ENCODE results near the gene ADARB2.
"Not testable (repeated sequence)": the region's sequence is repeated elsewhere in the genome, so short reads cannot be mapped to it uniquely, and the experiment has no call there.

Gene ADARB2

GRCh38 chr10:1549591-1550290, 187.6 kb downstream of the ADARB2 start:
- no peak for DNase-seq (ENCODE audit: low read depth in 3 of 3)

DNA sequence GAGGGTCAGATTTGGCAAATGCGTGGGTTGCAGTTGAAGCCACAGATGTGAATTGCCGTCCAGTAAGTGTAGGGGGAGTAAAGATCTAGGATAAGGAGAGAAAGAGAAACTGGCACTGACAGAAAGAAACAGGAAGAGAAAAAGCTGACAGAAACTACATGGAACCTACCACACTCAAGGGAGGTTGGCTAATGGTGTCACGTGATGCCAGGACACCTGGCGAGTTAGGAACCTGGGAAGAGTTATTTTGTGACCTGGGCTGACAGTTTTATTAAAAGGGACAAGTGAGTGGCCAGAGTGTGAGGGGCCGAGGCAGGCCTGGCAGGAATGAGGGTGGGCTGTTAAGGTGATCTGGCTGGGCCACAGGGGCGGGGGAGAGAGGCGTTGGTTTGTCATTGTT, 188.7 kb downstream of the ADARB2 start:
- no peak for DNase-seq (ENCODE audit: low read depth in 3 of 3)

DNA sequence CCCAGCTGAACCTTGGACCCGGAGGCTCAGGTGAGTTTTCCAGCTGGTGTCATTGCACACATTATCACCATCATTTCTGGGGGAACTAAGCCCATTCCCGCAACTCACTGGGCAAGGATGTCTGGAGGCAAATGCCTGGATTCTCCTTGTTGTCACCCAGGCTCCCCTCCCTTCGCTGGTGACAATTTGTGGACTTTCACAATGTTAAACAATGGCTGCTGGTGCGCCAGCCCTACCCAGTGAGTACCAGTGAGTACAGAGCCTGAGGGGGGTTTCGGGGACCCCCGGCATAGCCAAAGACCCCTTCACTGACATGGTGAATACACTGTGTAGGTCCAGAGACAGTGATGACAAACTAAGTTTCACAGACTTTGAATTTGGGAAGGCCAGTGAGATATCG, 189.2 kb downstream of the ADARB2 start:
- no peak for DNase-seq (ENCODE audit: low read depth in 3 of 3)

DNA sequence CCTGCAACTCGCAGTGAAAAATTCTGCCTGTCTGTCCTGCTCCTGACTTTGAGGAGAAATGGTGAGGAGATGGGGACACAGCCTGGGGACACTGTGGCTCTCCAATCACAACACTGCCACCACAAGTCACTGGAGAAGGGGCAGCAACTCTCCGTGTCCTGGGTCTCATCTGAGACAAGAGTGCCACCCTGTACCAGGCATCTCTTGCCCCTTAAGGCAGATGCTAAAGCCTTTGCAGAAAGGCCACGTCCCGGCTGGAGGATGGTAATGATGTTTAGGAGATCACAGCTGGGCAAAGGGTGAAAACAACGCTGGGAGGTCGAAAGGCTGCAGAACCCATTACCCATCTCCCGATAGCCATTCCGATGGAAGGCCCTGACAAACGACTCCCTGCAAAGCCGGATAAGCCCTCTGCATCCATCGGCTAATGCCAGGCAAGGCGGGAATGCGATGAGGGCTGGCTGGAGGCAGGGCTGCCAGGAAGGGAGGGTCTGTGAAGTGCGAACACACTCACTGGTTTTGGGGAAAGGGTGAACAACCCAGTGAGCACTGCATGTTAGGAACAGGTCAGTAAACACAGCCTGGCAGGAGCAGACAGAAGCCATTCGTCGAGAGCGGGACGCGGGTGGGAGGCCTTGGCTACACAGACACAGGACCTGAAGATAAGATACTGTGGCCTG, 190.8 kb downstream of the ADARB2 start:
- DNase-seq (ENCODE audit: low read depth in 3 of 3), result no peak

GRCh38 chr10:1545524-1545923, 191.8 kb downstream of the ADARB2 start:
- DNase-seq (ENCODE audit: low read depth in 3 of 3), result no peak

GRCh38 chr10:1544929-1545328, 192.4 kb downstream of the ADARB2 start:
- no peak for DNase-seq (ENCODE audit: low read depth in 3 of 3)

- no peak for DNase-seq (ENCODE audit: low read depth in 3 of 3)
Observed at GRCh38 chr10:1544209-1544673, 193.1 kb downstream of the ADARB2 start.

DNA sequence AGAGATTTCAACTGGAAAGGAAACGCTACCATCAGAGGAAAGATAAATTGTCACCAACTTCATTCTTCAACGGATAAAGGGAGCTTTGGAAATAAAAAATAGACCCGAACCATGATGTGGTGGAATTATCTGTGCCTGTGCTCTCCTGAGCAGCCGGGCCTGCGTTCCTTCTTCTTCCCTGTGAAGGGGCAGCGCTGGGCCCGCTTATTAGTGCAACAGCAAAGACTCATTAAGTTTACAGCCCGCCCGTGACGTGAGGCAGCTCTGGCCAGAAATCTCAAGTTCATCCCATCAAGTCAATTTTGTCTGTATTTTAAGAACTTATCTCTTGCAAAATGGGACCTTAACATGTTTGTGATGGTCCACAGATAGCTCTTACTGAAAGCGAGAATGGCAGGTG, 193.7 kb downstream of the ADARB2 start:
- no peak for DNase-seq (ENCODE audit: low read depth in 3 of 3)

GRCh38 chr10:1542941-1543340, 194.4 kb downstream of the ADARB2 start:
- no peak for DNase-seq (ENCODE audit: low read depth in 3 of 3)

- no peak for DNase-seq (ENCODE audit: low read depth in 3 of 3)
Observed at GRCh38 chr10:1540144-1540543, 197.2 kb downstream of the ADARB2 start.

- no peak for DNase-seq (ENCODE audit: low read depth in 3 of 3)
Observed at GRCh38 chr10:1539216-1539615, 198.1 kb downstream of the ADARB2 start.

DNA sequence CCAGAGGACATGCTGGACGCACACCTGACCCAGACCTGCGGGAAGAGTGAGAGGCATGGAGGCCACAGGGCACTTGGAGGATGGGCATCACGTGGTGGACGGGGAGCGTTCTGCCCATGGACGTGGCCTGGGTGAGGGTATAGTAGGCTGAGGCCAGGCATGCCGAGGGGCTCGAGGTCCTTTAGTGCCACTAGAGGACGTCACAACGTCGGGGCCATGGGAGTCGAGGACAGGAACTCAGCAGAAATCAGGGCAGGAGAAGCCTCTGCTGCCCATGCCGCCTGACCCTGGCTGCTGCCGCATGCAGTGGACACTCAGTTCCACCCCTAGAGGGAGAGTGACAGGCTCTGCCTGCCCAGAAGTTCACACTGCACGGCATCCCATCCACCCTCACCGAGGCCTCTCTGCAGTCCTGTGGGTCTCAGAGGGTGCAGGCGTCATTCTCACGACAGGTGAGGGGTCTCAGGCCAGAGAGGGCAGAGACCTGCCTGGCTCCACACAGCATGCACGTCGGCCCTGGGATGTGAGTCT, 198.7 kb downstream of the ADARB2 start:
- no peak for DNase-seq (ENCODE audit: low read depth in 3 of 3)

- no peak for DNase-seq (ENCODE audit: low read depth in 3 of 3)
Observed at GRCh38 chr10:1538121-1538520, 199.2 kb downstream of the ADARB2 start.

DNA sequence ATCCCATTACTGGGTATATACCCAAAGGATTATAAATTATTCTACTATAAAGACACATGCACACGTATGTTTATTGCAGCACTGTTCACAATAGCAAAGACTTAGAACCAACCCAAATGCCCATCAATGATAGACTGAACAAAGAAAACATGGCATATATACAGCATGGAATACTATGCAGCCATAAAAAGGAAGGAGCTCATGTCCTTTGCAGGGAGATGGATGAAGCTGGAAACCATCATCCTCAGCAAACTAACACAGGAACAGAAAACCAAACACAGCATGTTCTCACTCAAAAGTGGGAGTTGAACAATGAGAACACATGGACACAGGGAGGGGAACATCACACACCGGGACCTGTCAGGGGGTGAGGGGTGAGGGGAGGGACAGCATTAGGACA, 199.9 kb downstream of the ADARB2 start:
- not testable (repeated sequence) for DNase-seq (ENCODE audit: low read depth in 3 of 3)

GRCh38 chr10:1536341-1536740, 201.0 kb downstream of the ADARB2 start:
- DNase-seq (ENCODE audit: low read depth in 3 of 3), result no peak

DNA sequence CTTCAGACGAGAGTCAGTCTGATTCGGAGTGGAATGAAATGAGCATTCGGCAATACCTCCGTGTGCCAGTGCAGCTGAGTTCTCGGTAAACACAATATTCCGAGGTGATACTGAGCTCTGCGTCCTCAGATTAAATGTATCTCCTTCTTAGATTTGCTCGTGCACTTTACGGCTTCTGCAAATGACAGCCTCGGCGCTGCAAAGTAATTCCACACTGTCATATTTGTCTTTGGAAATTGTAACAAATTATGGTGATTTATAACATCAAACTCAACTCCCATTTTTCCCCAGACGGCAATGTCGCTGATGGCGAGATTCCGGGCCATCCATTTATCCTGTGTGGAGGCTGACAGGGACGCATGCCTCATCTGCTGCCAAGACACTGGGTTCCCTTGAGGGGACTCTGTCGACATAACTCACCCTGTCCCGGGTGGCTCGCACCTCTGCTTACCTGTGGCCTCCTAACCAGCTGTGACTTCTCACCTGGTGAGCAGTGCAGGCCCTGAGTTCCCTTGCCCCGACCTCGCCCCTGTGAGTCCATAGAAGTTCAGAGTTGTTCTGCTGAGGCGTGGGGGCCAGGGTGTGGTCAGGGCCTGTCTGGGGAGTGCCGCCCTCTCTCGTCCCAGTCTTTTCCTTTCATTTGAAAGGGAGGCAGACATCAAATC, 201.9 kb downstream of the ADARB2 start:
- DNase-seq (ENCODE audit: low read depth in 3 of 3), result no peak

DNA sequence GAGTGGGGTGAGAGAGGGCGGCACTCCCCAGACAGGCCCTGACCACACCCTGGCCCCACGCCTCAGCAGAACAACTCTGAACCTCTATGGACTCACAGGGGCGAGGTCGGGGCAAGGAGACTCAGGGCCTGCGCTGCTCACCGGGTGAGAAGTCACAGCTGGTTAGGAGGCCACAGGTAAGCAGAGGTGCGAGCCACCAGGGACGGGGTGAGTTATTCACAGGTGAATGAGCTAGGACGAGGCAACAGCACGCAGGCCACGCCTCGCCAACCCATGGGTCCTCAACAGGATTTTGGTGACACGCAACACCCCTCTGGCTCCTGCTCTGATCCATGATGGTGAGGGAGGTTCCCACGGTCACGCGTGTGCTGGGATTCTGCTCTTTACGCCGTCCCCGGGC, 202.5 kb downstream of the ADARB2 start:
- no peak for DNase-seq (ENCODE audit: low read depth in 3 of 3)

- no peak for DNase-seq (ENCODE audit: low read depth in 3 of 3)
Observed at GRCh38 chr10:1532636-1533035, 204.7 kb downstream of the ADARB2 start.

DNA sequence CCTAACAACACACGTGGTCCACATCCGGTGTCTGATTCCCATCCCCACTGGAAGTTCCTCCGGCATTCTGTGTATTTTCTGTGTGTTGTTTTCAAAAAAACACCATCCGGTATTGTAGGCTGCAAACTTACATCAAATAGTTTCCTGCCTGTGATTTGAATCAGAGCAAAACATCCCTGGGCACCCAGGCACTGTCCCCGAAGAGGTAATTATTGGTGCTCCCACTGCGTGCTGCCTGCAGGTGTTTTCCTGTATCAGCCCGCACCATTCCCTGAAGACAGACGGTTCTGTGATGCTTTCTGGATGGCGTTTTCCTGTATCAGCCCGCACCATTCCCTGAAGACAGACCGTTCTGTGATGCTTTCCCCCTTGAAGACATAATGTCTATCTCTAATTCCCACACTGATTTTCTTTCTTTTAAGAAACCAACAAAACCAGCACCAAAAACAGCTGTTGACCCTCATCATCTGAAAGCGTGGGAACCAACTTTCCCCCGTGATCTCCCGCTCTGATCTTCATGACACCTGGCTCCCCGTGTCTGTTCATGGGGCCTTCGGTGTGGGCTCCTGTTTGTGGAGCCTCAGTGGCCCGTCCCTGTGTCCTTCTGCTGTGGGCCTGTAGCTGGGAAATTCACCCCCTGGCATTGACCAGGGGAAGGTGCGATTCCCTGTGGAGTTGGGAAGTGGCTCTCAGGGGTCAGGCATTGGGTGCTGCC, 205.3 kb downstream of the ADARB2 start:
- DNase-seq (ENCODE audit: low read depth in 3 of 3), result no peak

DNA sequence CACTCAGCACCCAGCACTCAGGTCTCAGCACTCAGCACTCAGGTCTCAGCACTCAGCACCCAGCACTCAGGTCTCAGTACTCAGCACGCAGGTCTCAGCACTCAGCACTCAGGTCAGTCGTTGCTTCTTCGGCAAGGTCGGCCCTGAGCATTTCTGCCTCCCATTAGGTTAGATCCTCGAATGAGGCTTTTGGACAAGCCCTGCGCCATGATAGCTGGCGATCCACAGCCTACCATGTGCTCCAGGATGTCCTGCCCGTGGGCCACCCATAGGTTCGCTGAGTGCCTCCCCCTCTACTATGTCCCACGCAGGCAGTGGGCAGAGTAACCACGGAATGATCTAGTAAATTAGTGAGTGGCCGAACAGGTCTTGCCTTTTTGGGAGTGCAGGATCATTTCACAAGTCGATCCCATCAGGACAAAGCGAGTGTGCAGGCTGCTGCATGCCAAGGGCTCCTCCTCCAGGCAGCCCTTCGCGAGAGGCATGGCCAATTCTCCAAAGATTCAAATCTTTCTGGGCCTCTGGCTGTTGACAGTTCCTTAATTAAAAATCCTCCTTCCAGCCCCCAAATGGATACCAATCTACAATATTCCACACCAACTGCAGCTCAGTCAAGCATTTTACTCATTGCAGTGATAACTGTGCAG, 206.3 kb downstream of the ADARB2 start:
- no peak for DNase-seq (ENCODE audit: low read depth in 3 of 3)

DNA sequence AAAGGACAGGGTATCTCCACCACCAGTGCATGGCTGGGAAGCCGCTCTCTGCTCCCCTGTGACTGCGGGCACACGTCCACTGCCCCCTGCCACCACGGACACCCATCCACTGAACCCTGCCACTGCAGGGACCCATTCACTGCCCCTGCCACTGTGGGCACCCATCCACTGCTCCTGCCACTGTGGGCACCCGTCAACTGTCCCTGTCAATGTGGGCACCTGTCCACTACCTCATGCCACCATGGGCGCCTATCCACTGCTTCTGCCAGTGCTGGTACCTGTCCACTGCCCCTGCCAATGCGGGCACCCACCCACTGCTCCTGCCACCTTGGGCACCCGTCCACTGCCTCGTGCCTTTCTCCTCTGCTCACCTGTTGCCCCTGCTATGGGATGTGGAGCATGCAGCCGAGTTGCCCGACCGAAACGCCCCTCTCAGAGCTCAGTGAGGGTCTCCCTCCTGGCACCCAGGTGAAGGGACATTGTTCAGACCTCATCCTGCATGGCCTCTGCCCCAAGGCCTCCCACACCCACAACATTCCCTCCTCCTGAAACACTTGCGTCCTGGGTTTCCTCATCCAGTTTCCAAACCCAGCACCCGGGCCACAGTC, 207.4 kb downstream of the ADARB2 start:
- no peak for DNase-seq (ENCODE audit: low read depth in 3 of 3)
